ENCODE results near the gene STRA8. TPM values are rescaled to one million over a fixed set of nuclear protein-coding genes. Genes with fewer than 3 reads are reported as not detected.

The STRA8 gene
- total RNA-seq, 1 experiment from 2014 or later, result not detected

DNA sequence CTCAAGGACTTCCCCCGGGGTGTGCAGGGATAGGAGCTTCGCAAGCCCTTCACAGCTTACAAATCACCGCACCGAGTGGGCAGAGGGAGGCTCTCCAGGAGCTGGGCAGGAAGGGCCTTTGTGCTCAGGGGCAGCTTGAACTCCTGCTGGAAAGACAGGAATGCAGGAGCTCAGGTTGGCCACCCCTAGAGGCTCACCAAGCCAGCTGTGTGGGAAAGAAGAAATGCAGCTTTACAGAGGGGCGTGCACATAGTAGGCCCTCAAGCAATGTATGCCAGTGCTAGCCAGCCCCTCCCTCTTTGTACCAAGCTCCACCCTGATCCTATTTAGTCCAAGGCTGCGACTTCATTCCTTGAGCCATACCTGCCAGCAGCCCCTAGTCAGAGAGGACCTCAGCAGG lies 26.1 kb downstream of the STRA8 start:
- Mint-ChIP-seq H3K36me3 (ENCODE audit: insufficient read depth in 1 of 3, low read depth in 3 of 3) (no peaks in the 10 kb centered on the region; a peak in 1 of 7 replicates), H3K9me3 (no peaks in the 10 kb centered on the region; a peak in 1 of 5 replicates), H3K4me1 (peaks cover 7 to 8% of the 10 kb centered on the region in 2 experiments; a peak in 2 of 4 replicates), H3K27ac (no peak overlapping the region), H3K4me3 (no peak overlapping the region), H3K27me3 (ENCODE audit: low read depth) (no peaks in the 10 kb centered on the region; the same call in none of the 2 replicates)
- no peak overlapping the region for H3K23ac ChIP-seq (ENCODE audit: insufficient read length, low read depth, low read length)
- no peak overlapping the region for H4K91ac ChIP-seq (ENCODE audit: insufficient read length, low read depth, low read length)
- no peak overlapping the region for H3K9ac ChIP-seq (ENCODE audit: extremely low read depth, insufficient read length, low read length)
- no peak overlapping the region for H3K27ac ChIP-seq (ENCODE audit: insufficient read length, low read depth, low read length)
- no CpG with 5 or more reads among the region's 6 CpGs for WGBS (ENCODE audit: extremely low coverage, insufficient read length, low lambda C conversion rate)
- no peak overlapping the region for H2AFZ ChIP-seq (ENCODE audit: low read length)
- H3K4me1 ChIP-seq (ENCODE audit: insufficient read depth, low read length), result no peaks in the 10 kb centered on the region
- H2AK5ac ChIP-seq (ENCODE audit: insufficient read length, low read length), result no peak overlapping the region
- H3K56ac ChIP-seq (ENCODE audit: insufficient read length, low read depth, low read length), result no peak overlapping the region
- H4K8ac ChIP-seq (replicated peaks; ENCODE audit: insufficient read length, low read depth, low read length), result no peak overlapping the region
- no peak overlapping the region for H2BK120ac ChIP-seq (ENCODE audit: low read depth, low read length, poor library complexity, severe bottlenecking)
- no peak overlapping the region for H2BK20ac ChIP-seq (ENCODE audit: low read depth, low read length, poor library complexity, severe bottlenecking)
- H4K20me1 ChIP-seq (ENCODE audit: control insufficient read depth, insufficient read depth, insufficient read length), result no peaks in the 10 kb centered on the region
- no peaks in the 10 kb centered on the region for H3K9me3 ChIP-seq (ENCODE audit: control insufficient read depth, low read depth, low read length)
- no peak overlapping the region for H3K18ac ChIP-seq (ENCODE audit: insufficient read length, low read depth, low read length)
- no peaks in the 10 kb centered on the region for H3K79me2 ChIP-seq (ENCODE audit: insufficient read depth, low read length)
- no peak overlapping the region for H2BK12ac ChIP-seq (ENCODE audit: insufficient read length, low read depth, low read length)
- TF ChIP-seq, protein P1, sequence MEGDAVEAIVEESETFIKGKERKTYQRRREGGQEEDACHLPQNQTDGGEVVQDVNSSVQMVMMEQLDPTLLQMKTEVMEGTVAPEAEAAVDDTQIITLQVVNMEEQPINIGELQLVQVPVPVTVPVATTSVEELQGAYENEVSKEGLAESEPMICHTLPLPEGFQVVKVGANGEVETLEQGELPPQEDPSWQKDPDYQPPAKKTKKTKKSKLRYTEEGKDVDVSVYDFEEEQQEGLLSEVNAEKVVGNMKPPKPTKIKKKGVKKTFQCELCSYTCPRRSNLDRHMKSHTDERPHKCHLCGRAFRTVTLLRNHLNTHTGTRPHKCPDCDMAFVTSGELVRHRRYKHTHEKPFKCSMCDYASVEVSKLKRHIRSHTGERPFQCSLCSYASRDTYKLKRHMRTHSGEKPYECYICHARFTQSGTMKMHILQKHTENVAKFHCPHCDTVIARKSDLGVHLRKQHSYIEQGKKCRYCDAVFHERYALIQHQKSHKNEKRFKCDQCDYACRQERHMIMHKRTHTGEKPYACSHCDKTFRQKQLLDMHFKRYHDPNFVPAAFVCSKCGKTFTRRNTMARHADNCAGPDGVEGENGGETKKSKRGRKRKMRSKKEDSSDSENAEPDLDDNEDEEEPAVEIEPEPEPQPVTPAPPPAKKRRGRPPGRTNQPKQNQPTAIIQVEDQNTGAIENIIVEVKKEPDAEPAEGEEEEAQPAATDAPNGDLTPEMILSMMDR (conservative IDR thresholded peaks at IDR 0.05), result no peak
- H3K4me2 ChIP-seq (ENCODE audit: insufficient read depth, insufficient read length, low read length), result no peak overlapping the region
- no peaks in the 10 kb centered on the region for H3K27me3 ChIP-seq (ENCODE audit: insufficient read depth, low read length)
- no peak overlapping the region for H4K5ac ChIP-seq (ENCODE audit: insufficient read length, low read depth, low read length)
- no peak overlapping the region for H3K4ac ChIP-seq (ENCODE audit: low read depth, low read length)
- H3T11ph ChIP-seq (ENCODE audit: low read length), result no peak overlapping the region
- no peaks in the 10 kb centered on the region for H3K23me2 ChIP-seq (ENCODE audit: insufficient read length, low read depth, low read length, poor library complexity, severe bottlenecking)
- no peak overlapping the region for H2BK5ac ChIP-seq (ENCODE audit: insufficient read length, low read length)
- no peak for DNase-seq
- H2BK15ac ChIP-seq (ENCODE audit: low read depth, low read length), result no peak overlapping the region
- no peaks in the 10 kb centered on the region for H3K79me1 ChIP-seq (ENCODE audit: insufficient read depth, low read depth, low read length, poor library complexity, severe bottlenecking)
- no peak overlapping the region for H3K14ac ChIP-seq (ENCODE audit: insufficient read depth, low read length)

All from H9 (cell line).